ENCODE data around the gene SNX10. TPM values are rescaled to one million over a fixed set of nuclear protein-coding genes. Genes with fewer than 3 reads are reported as not detected.

SNX10 gene
- total and polyA plus RNA-seq, 2 of the 8 experiments (the other 6 are each of a cell fraction or from before 2014, with no cell fraction given): 4.4 to 9.6 TPM

GRCh38 chr7:26365901-26366275 lies 74.2 kb downstream of the SNX10 start:
- Histone ChIP-seq H2BK120ac (replicated peaks; ENCODE audit: low read depth, low read length) (no peak overlapping the region), H3K4me1 (replicated peaks in 1 of 4; ENCODE audit: control insufficient read depth in 3 of 4, insufficient read depth in 4 of 4, low read length in 3 of 4) (no peaks in the 10 kb centered on the region; a peak in 1 of 7 replicates), H4K20me1 (replicated peaks in 1 of 2; ENCODE audit: control insufficient read depth in 1 of 2, insufficient read depth in 2 of 2, low read length in 2 of 2) (no peaks in the 10 kb centered on the region), H2BK12ac (ENCODE audit: low read depth, low read length) (no peak overlapping the region), H2BK20ac (ENCODE audit: low read length) (no peak overlapping the region), H3K23ac (ENCODE audit: insufficient read length) (no peak overlapping the region), H3K23me2 (ENCODE audit: low read depth, low read length) (no peaks in the 10 kb centered on the region), H3K14ac (ENCODE audit: insufficient read length) (no peak overlapping the region), H2AFZ (ENCODE audit: low read length) (no peak overlapping the region), H3K27ac (ENCODE audit: low read depth, low read length) (no peak overlapping the region), H2AK5ac (ENCODE audit: low read depth, low read length) (no peak overlapping the region), H3K9ac (replicated peaks in 1 of 4; ENCODE audit: extremely low read depth in 1 of 4, low read depth in 3 of 4, low read length in 3 of 4) (no peak overlapping the region), H2BK5ac (ENCODE audit: low read depth, low read length) (no peak overlapping the region), H3K18ac (ENCODE audit: extremely low read depth, low read length) (no peak overlapping the region), H3K56ac (replicated peaks; ENCODE audit: insufficient read length, low read depth, low read length) (no peak overlapping the region), H4K8ac (ENCODE audit: extremely low read depth, insufficient read depth, low read length) (no peak overlapping the region), H3K9me3 (ENCODE audit: insufficient read depth in 2 of 2, low read depth in 1 of 2, low read length in 1 of 2) (no peaks in the 10 kb centered on the region), H3K27me3 (replicated peaks in 1 of 4; ENCODE audit: control insufficient read depth in 3 of 4, extremely low read depth in 1 of 4, insufficient read depth in 3 of 4, low read length in 3 of 4) (no peaks in the 10 kb centered on the region), H3K36me3 (ENCODE audit: control insufficient read depth in 2 of 4, insufficient read depth in 4 of 4, low read length in 3 of 4) (no peaks in the 10 kb centered on the region), H4K91ac (replicated peaks; ENCODE audit: insufficient read length, low read length) (no peak overlapping the region), H4K5ac (ENCODE audit: insufficient read length, low read depth, low read length) (no peak overlapping the region), H3K79me2 (ENCODE audit: control insufficient read depth in 1 of 2, insufficient read depth in 2 of 2, low read length in 2 of 2) (no peaks in the 10 kb centered on the region), H3K79me1 (ENCODE audit: low read depth, low read length) (no peaks in the 10 kb centered on the region), H3K4me3 (ENCODE audit: extremely low read depth in 1 of 4, insufficient read depth in 2 of 4, low read depth in 3 of 4, low read length in 4 of 4) (no peak overlapping the region), H3K4me2 (ENCODE audit: insufficient read depth in 1 of 2, low read depth in 2 of 2, low read length in 2 of 2) (no peak overlapping the region), H3K4ac (replicated peaks; ENCODE audit: insufficient read length, low read depth, low read length) (no peak overlapping the region), H2BK15ac (ENCODE audit: low read length) (no peak overlapping the region)
- DNase-seq (ENCODE audit: low read depth in 1 of 2, low spot score in 2 of 2): no peak
- CTCF ChIA-PET (ENCODE audit: partially characterized antibody): interaction anchor here (0.7 to 5.8 kb wide), 42 partner anchors 9 to 798 kb away, joined by 3 to 96 read pairs (median 5); no protein-coding TSS in a partner anchor
- no peak for FAIRE-seq
- POLR2A ChIA-PET (ENCODE audit: partially characterized antibody): interaction anchor here (1.3 to 4.1 kb wide), 5 partner anchors 120 to 473 kb away, joined by 3 to 24 read pairs (median 14); partner anchors contain the start of genes CBX3 and HNRNPA2B1
- TF ChIP-seq FOSL1 (IDR thresholded peaks at IDR 0.05; ENCODE audit: insufficient read depth, low read depth, low read length): no peak
- no peak for TF ChIP-seq MAFK (IDR thresholded peaks at IDR 0.05; ENCODE audit: low read depth, low read length)
- TF ChIP-seq TEAD4 (IDR thresholded peaks at IDR 0.05; ENCODE audit: low read depth, low read length): no peak
- TF ChIP-seq SAP30 (IDR thresholded peaks at IDR 0.05; ENCODE audit: insufficient read depth, insufficient replicate concordance, low read length): no peak
- TF ChIP-seq SRF (IDR thresholded peaks at IDR 0.05; ENCODE audit: low read depth, low read length): no peak
- no peak for TF ChIP-seq CHD2 (IDR thresholded peaks at IDR 0.05; ENCODE audit: low read length)
- TF ChIP-seq RFX5 (IDR thresholded peaks at IDR 0.05; ENCODE audit: borderline replicate concordance, low read depth, low read length): no peak
- TF ChIP-seq HDAC2 (IDR thresholded peaks at IDR 0.05; ENCODE audit: borderline replicate concordance in 1 of 2, low read depth in 2 of 2, low read length in 2 of 2): no peak
- no peak for TF ChIP-seq CEBPB (IDR thresholded peaks at IDR 0.05; ENCODE audit: low read depth, low read length)
- no peak for TF ChIP-seq CTCF (IDR thresholded peaks at IDR 0.05; ENCODE audit: control extremely low read depth in 1 of 3, insufficient read depth in 1 of 3, low read depth in 1 of 3, low read length in 3 of 3)
- no peak for TF ChIP-seq SUZ12 (IDR thresholded peaks at IDR 0.05; ENCODE audit: low read length)
- TF ChIP-seq RXRA (IDR thresholded peaks at IDR 0.05; ENCODE audit: insufficient read depth, low read depth, low read length): no peak

Measured in H1 (cell line).